AG09319 (cell line): ENCODE data around the gene PROCR.

ENCODE experiments used
- DNase-seq: peaks from one replicate; pipeline ENCODE4 v3.0.0-alpha.2; 2010; ENCODE audit warnings: low read depth; ENCODE audit errors: extremely low read depth
- CTCF ChIP-seq: IDR thresholded peaks from 2 replicates; pipeline ENCODE4 v1.5.1; 2011; ENCODE audit warnings: low read depth, mild to moderate bottlenecking, inconsistent platforms, low read length, moderate library complexity

PROCR gene

GRCh38 chr20:35171753-35172433 is at the start of gene PROCR:
Gene PROCR (plus strand): TSS chr20:35172072. CDS start chr20:35172155, 83 bp downstream.
- peak; percentile 70 for DNase-seq

GRCh38 chr20:35122756-35123405 is 49.0 kb upstream of the PROCR start:
- DNase-seq: no peak
- no peak for TF ChIP-seq CTCF

More at GRCh38 chr20:35171753-35172433, at the start of gene PROCR:
- no peak for TF ChIP-seq CTCF

- no peak for TF ChIP-seq CTCF
- DNase-seq: no peak
Measured at GRCh38 chr20:35125753-35126152, 46.1 kb upstream of the PROCR start.

- TF ChIP-seq CTCF: no peak
- no peak for DNase-seq
Measured at GRCh38 chr20:35129647-35130069, 42.2 kb upstream of the PROCR start.

GRCh38 chr20:35131934-35132333 is 39.9 kb upstream of the PROCR start:
- TF ChIP-seq CTCF: no peak
- DNase-seq: no peak

- DNase-seq: no peak
- TF ChIP-seq CTCF: no peak
Measured at GRCh38 chr20:35133031-35133430, 38.8 kb upstream of the PROCR start.

- DNase-seq: no peak
- no peak for TF ChIP-seq CTCF
Measured at GRCh38 chr20:35133735-35134134, 38.1 kb upstream of the PROCR start.
